Measurements from ENCODE around the gene PRM3. TPM values are rescaled to one million over a fixed set of nuclear protein-coding genes. Genes with fewer than 3 reads are reported as not detected.
"Not testable (repeated sequence)": the region's sequence is repeated elsewhere in the genome, so short reads cannot be mapped to it uniquely, and the experiment has no call there.

PRM3 gene
- total RNA-seq, 1 donor from 2014 or later: not detected

GRCh38 chr16:11296351-11296705, 22.9 kb upstream of the PRM3 start:
- Mint-ChIP-seq H3K4me3 (ENCODE audit: unreplicated experiment) (no peak overlapping the region), H3K27ac (ENCODE audit: unreplicated experiment) (no peak overlapping the region), H3K9me3 (ENCODE audit: unreplicated experiment) (no peaks in the 10 kb centered on the region), H3K27me3 (ENCODE audit: unreplicated experiment) (peaks cover 6% of the 10 kb centered on the region), H3K4me1 (ENCODE audit: unreplicated experiment) (peaks cover 3% of the 10 kb centered on the region), H3K36me3 (ENCODE audit: low read depth, unreplicated experiment) (no peaks in the 10 kb centered on the region)
- TF ChIP-seq, protein P1, sequence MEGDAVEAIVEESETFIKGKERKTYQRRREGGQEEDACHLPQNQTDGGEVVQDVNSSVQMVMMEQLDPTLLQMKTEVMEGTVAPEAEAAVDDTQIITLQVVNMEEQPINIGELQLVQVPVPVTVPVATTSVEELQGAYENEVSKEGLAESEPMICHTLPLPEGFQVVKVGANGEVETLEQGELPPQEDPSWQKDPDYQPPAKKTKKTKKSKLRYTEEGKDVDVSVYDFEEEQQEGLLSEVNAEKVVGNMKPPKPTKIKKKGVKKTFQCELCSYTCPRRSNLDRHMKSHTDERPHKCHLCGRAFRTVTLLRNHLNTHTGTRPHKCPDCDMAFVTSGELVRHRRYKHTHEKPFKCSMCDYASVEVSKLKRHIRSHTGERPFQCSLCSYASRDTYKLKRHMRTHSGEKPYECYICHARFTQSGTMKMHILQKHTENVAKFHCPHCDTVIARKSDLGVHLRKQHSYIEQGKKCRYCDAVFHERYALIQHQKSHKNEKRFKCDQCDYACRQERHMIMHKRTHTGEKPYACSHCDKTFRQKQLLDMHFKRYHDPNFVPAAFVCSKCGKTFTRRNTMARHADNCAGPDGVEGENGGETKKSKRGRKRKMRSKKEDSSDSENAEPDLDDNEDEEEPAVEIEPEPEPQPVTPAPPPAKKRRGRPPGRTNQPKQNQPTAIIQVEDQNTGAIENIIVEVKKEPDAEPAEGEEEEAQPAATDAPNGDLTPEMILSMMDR (IDR thresholded peaks at IDR 0.05; ENCODE audit: unreplicated experiment): no peak
- no peak for DNase-seq (ENCODE audit: low spot score)

DNA sequence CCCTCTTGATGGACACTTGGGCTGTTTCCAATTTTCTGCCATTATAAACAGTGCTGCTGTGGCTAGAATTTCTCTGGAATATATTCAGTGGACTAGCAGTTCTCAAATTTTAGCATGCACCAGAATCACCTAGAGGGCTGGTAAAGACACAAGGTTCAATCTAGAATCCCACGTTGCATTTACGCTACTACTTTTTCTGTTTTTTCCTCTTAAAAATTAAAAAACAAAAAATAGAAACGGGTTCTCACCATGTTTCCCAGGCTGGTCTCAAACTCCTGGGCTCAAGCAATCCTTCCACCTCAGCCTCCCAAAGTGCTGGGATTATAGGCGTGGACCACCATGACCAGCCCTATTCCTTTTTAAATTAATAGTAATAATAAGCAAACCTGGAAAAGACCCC, 22.2 kb upstream of the PRM3 start:
- Mint-ChIP-seq H3K4me1 (ENCODE audit: unreplicated experiment) (peaks cover 3% of the 10 kb centered on the region), H3K36me3 (ENCODE audit: low read depth, unreplicated experiment) (no peaks in the 10 kb centered on the region), H3K9me3 (ENCODE audit: unreplicated experiment) (no peaks in the 10 kb centered on the region), H3K27me3 (ENCODE audit: unreplicated experiment) (peaks cover 7% of the 10 kb centered on the region), H3K27ac (ENCODE audit: unreplicated experiment) (no peak overlapping the region), H3K4me3 (ENCODE audit: unreplicated experiment) (no peak overlapping the region)
- DNase-seq (ENCODE audit: low spot score): no peak
- TF ChIP-seq, protein P1 (IDR thresholded peaks at IDR 0.05; ENCODE audit: unreplicated experiment): no peak

DNA sequence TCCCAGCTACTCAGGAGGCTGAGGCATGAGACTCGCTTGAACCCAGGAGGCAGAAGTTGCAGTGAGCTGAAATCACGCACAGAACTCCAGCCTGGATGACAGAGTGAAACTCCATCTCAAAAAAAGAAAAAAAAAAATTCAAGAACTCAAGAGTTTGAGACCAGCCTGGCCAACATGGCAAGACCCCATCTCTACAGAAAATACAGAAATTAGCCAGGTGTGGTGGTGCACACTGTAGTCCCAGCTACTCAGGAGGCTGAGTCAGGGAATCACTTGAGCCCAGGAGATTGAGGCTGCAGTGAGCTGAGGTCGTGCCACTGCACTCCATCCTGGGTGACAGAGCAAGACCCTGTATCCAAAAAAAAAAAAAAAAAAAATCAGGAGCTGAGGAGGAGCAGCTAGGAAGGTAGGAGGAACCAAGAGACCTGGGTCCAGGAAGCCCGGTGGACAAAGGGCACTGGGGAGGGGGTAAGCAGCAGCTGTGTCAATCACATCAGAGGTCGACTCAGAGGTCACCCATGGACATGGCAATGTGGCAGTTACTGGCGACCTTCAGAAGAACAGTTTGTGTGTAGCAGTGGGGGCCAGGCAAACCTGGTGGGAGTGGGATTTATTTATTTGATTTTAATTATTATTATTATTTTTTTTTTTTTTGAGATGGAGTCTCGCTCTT, 18.8 kb upstream of the PRM3 start:
- H3K27ac Mint-ChIP-seq (ENCODE audit: unreplicated experiment): no peak overlapping the region
- TF ChIP-seq, protein P1 (IDR thresholded peaks at IDR 0.05; ENCODE audit: unreplicated experiment): no peak
- DNase-seq (ENCODE audit: low spot score): no peak
- H3K4me1 Mint-ChIP-seq (ENCODE audit: unreplicated experiment): peaks cover 3% of the 10 kb centered on the region
- H3K36me3 Mint-ChIP-seq (ENCODE audit: low read depth, unreplicated experiment): no peaks in the 10 kb centered on the region
- no peak overlapping the region for H3K4me3 Mint-ChIP-seq (ENCODE audit: unreplicated experiment)
- no peaks in the 10 kb centered on the region for H3K9me3 Mint-ChIP-seq (ENCODE audit: unreplicated experiment)
- peaks cover 5% of the 10 kb centered on the region for H3K27me3 Mint-ChIP-seq (ENCODE audit: unreplicated experiment)

DNA sequence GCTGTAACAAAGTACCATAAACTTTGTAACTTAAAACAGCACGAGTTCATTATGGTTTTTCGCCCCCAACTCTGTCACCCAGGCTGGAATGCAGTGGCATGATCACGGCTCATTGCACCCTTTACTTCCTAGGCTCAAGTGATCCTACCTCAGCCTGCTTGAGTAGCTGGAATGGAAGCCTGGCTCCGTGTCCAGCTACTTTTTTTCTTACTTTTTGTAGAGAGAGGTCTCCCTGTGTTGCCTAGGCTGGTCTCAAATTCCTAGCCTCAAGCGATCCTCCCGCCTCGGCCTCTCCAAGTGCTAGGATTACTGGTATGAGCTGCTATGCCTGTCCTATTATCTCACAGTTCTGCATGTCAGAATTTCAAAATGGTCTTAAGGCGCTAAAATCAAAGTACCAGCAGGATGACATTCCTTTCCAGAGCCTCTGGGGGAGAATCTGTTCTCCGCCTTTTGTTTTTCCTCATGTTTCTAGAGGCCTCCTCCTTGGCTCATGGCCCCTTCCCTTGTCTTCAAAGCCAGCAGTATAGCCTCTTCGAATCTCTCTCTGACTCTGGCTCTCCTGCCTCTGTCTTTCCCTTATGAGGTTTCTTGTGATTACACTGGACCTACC, 17.8 kb upstream of the PRM3 start:
- no peaks in the 10 kb centered on the region for H3K9me3 Mint-ChIP-seq (ENCODE audit: unreplicated experiment)
- TF ChIP-seq, protein P1 (IDR thresholded peaks at IDR 0.05; ENCODE audit: unreplicated experiment): no peak
- H3K36me3 Mint-ChIP-seq (ENCODE audit: low read depth, unreplicated experiment): no peaks in the 10 kb centered on the region
- no peak overlapping the region for H3K4me3 Mint-ChIP-seq (ENCODE audit: unreplicated experiment)
- no peak overlapping the region for H3K27ac Mint-ChIP-seq (ENCODE audit: unreplicated experiment)
- H3K27me3 Mint-ChIP-seq (ENCODE audit: unreplicated experiment): peaks cover 5% of the 10 kb centered on the region
- H3K4me1 Mint-ChIP-seq (ENCODE audit: unreplicated experiment): no peaks in the 10 kb centered on the region
- DNase-seq (ENCODE audit: low spot score): no peak

GRCh38 chr16:11290102-11290893, 16.9 kb upstream of the PRM3 start:
- no peak overlapping the region for H3K4me3 Mint-ChIP-seq (ENCODE audit: unreplicated experiment)
- no peak overlapping the region for H3K27ac Mint-ChIP-seq (ENCODE audit: unreplicated experiment)
- H3K36me3 Mint-ChIP-seq (ENCODE audit: low read depth, unreplicated experiment): no peaks in the 10 kb centered on the region
- DNase-seq (ENCODE audit: low spot score): no peak
- peaks cover 5% of the 10 kb centered on the region for H3K27me3 Mint-ChIP-seq (ENCODE audit: unreplicated experiment)
- TF ChIP-seq, protein P1 (IDR thresholded peaks at IDR 0.05; ENCODE audit: unreplicated experiment): no peak
- H3K9me3 Mint-ChIP-seq (ENCODE audit: unreplicated experiment): no peaks in the 10 kb centered on the region
- H3K4me1 Mint-ChIP-seq (ENCODE audit: unreplicated experiment): no peaks in the 10 kb centered on the region

GRCh38 chr16:11289696-11290095, 16.3 kb upstream of the PRM3 start:
- not testable (repeated sequence) for H3K9me3 Mint-ChIP-seq (ENCODE audit: unreplicated experiment); H3K27me3 Mint-ChIP-seq (ENCODE audit: unreplicated experiment); H3K4me1 Mint-ChIP-seq (ENCODE audit: unreplicated experiment); H3K36me3 Mint-ChIP-seq (ENCODE audit: low read depth, unreplicated experiment); H3K27ac Mint-ChIP-seq (ENCODE audit: unreplicated experiment); DNase-seq (ENCODE audit: low spot score); H3K4me3 Mint-ChIP-seq (ENCODE audit: unreplicated experiment)
